Activated CD8-positive, alpha-beta memory T cell treated with anti-CD3 and anti-CD28 coated beads for 24 hours (primary cell): ENCODE data around the gene HMCN2.
"Not testable (repeated sequence)": the region's sequence is repeated elsewhere in the genome, so short reads cannot be mapped to it uniquely, and the experiment has no call there.

Source experiments
- DNase-seq: peaks from one replicate; pipeline ENCODE4 v3.0.0-alpha.2; 2020

The HMCN2 gene

DNA sequence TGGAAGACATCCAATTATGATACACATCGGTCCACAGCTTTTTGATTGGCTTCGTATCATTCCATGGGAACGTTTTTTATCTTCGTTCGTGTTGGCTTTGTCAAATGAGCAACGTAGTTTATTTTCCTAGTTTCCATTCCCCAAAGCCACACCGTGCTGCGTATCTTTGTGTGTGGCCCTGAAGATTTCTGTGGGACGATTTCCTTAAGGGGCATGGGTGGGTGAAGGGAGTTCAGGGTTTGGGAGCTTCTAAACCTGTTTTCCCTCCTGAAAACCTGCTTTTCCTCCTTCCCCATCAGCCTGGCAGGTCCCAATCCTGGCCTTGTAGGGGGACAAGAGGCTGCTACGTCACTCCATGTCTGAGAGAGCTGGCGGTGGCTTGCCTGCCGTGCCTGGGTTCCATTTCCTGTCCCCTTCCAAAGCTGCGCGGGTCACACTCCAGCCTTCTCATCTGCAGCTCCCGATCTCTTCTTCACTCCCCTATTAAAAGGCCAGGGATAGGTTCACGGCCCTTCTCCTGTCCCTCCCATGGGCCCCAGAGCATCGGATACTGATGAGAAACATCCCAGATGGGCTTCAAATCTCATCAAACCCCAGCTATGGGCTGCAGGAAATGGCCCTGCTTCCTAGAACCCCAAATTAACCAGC lies 155.7 kb downstream of the HMCN2 start:
- no peak for DNase-seq

DNA sequence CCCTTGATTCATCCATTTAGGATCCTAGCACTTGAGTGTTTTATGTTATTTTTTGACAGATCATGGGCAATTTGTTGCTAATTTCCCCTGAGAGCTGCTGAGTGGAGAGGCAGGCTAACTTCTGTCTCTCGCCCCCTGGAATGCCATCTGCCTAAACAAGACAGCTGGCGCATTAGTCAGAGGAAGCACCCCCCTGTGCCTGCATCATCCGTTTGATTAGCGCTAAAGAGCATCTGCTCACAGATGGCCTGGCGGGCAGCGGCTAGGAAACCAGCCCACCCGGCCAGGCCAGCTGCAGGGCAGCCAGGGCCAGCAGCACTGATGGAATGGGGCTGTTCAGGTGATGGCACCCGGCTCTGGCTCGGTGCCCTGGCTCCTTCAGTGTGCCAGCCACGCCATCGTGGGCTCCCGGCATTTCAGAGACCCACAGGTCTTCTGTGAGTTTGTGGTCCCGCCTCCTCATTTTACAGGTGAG lies 156.3 kb downstream of the HMCN2 start:
- no peak for DNase-seq

DNA sequence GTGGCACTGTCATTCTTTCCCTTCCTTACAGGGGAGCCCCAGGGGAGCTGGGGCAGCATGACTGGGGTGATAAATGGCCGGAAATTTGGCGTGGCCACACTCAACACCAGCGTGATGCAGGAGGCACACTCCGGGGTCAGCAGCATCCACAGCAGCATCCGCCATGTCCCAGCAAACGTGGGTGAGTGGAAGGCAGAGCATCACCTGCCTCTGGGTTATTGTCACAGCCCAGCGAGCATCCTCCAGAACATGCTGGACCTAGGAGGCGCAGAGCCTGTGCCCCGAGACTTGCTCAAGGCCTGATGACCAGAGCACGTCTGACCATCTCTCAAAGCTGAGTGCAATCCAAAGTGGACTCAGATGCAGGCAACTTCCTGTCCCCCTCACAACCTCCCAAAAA lies 157.0 kb downstream of the HMCN2 start:
- no peak for DNase-seq

GRCh38 chr9:130423272-130423671 lies 157.7 kb downstream of the HMCN2 start:
- no peak for DNase-seq

GRCh38 chr9:130424595-130425454 lies 159.3 kb downstream of the HMCN2 start:
- DNase-seq: no peak

- DNase-seq: no peak
These were observed 160.3 kb downstream of the HMCN2 start for GRCh38 chr9:130425741-130426466.

DNA sequence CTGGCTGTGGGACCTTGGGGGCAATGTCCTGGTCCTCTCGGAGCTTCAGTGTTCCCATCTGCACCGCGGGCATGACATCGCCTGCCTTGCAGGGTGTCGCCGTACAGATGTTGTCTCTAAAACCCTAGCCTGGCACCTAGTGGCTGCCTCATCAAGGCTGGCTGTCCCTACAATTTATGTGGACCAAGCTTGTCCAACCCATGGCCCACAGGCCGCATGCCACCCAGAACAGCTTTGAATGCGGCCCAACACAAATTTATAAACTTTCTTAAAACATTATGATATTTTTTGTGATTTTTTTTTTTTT lies 160.9 kb downstream of the HMCN2 start:
- DNase-seq: no peak

DNA sequence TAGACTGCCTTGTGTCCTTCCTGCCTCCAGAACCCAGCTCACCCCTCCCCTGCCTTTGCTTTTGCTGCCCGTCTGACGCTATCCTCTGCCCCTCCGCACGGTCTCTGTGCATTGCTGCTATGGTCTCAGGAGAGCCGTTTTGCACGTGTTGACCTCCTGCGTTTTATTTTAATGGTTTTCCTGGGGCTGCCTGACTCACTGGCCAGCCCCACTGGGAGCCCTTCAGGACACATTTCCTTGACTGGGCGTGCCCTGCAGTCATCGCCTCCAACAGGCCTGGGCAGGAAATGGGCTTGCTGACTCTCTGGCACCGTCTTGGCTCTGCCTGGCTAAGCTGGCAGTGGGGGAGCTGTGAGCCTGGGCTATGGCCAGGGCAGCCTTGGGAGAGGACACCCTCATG lies 161.3 kb downstream of the HMCN2 start:
- no peak for DNase-seq

- no peak for DNase-seq
These were observed 161.8 kb downstream of the HMCN2 start for GRCh38 chr9:130427326-130427725.

- DNase-seq: no peak
These were observed 162.6 kb downstream of the HMCN2 start for GRCh38 chr9:130428086-130428665.

- no peak for DNase-seq
These were observed 163.8 kb downstream of the HMCN2 start for GRCh38 chr9:130429381-130429780.

DNA sequence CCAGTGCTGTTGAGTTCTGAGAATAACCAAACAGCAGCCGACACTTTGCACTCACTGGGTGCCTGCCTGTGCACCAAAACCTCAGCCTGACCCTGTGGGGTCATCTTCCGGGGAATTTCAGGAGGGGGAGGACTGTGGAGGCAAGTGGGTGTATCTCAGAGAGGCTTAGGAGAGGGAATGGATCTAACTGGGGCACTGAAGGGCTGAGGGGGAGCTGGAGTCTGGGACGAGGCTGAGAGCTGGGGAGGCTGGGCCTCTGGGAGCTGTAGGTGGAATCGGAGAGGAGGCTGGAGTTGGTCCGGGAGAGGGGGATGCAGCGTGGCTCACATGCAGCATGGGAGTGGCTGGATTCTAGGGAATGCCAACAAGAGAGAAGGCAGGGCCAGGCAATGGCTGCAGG lies 164.3 kb downstream of the HMCN2 start:
- DNase-seq: no peak

- no peak for DNase-seq
These were observed 164.7 kb downstream of the HMCN2 start for GRCh38 chr9:130430232-130430631.

- no peak for DNase-seq
These were observed 165.4 kb downstream of the HMCN2 start for GRCh38 chr9:130430734-130431535.

DNA sequence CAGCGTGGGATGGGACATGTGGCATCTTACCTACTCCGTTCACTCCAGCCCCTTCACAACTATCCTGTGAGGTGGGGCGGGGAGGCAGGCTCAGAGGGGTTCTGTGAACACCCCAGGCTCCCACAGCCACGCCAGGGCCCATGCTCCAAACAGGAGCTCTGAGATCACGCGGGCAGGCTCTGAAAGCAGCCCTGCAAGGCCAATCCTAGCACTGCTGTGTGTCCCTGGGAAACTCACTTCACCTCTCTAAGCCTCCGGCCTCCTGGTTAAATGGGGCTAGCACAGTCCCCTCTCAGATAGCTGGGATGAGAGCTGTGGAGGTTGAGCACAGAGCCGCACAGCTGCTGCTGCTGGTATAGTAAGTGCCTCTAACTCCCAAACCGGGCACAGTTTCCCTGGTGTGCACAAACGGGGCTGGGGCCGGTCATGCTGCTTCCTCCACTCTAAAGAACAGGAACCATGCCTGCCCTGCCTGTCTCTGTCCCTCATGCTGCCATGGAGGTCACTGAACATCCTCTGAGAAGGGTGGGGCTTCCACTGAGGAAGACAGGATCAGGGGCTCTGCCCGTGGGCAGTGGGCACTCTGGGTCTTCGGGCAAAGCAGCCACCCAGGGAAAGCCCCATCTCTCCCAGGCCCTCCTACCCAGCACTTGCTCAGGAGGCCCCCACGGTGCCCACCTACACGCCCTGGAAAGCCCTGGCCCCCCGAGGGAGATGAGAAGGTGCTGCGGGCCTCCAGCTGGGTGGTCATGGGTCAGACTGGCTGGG lies 166.2 kb downstream of the HMCN2 start:
- no peak for DNase-seq

DNA sequence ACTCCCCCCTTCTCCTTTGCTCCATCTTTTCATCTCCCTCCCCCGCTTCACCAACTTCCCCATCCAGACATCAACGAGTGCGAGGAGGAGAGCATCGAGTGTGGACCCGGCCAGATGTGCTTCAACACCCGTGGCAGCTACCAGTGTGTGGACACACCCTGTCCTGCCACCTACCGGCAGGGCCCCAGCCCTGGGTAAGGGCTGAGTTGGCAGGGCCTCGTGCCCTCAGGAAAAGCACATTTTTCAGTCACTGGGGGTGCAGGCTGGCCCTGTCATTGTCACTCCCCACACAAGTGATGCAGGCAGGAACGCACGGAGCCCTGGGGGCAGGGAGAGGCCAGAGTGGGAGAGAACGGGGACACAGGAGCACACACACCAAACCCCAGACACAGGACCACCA lies 166.8 kb downstream of the HMCN2 start:
- DNase-seq: no peak

DNA sequence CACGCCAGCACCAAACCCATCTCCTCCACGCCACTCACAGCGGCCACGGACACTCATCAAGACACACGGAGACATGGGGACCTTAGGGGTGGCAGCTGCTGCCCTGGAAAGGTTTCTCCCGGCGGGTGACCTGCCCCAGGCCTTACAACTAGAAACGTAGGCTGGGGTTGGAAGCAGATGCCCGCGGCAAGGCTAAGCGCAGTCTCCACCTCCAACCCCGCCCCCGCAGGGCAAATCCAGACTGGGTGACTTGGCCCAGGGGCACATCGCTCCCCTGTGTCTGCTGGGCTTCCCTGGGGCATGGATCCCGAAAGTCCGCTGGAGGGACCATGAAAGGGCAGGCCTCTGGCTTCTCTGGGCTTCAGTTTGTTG lies 167.2 kb downstream of the HMCN2 start:
- no peak for DNase-seq

GRCh38 chr9:130433168-130433946 lies 167.8 kb downstream of the HMCN2 start:
- peak; percentile 77 for DNase-seq

DNA sequence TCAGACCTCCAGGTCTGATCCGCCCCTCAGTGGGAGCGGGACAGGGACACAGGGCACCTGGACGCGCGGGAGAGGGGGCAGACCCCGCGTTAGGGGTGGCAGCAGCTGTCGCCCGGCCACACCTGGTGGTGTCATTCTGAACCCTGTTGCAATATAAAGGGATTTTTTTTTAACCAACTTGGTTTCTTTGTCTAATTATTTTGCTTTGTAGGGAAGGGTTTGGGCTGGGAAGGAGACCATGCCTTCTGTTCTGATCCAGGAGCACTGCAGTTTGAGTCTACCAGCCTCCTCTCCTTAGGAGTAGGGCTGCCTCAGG lies 168.3 kb downstream of the HMCN2 start:
- DNase-seq: no peak

- not testable (repeated sequence) for DNase-seq
These were observed 169.1 kb downstream of the HMCN2 start for GRCh38 chr9:130434656-130435055.
